LHCN-M2 (cell line): ENCODE data around the gene MMP11. TPM values are rescaled to one million over a fixed set of nuclear protein-coding genes. Genes with fewer than 3 reads are reported as not detected.
A peak's percentile ranks its signal among the peaks of the same experiment; 100 is the strongest.

Experiments
- DNase-seq: peaks from one replicate; pipeline ENCODE4 v3.0.0-alpha.2; 2012; ENCODE audit warnings: low read depth
- total RNA-seq: library from RNA; depleted of rRNA; stranded (reverse); fragments of >200 nt; gene quantifications from 2 replicates; pipeline ENCODE4 v1.2.3, GENCODE V29; 2014

MMP11 gene
- total RNA-seq, 1 experiment from 2014 or later = 7.1 TPM

GRCh38 chr22:23781065-23781464 lies 8.4 kb downstream of the MMP11 start:
- no peak for DNase-seq

GRCh38 chr22:23781511-23782183 lies 9.0 kb downstream of the MMP11 start:
- DNase-seq = peak; percentile 70

GRCh38 chr22:23782252-23782651 lies 9.6 kb downstream of the MMP11 start:
- no peak for DNase-seq

- no peak for DNase-seq
Measured at GRCh38 chr22:23782703-23783102, 10.1 kb downstream of the MMP11 start.

GRCh38 chr22:23783265-23784150 lies 10.9 kb downstream of the MMP11 start:
- no peak for DNase-seq

GRCh38 chr22:23784215-23784732 lies 11.6 kb downstream of the MMP11 start:
- DNase-seq = peak; percentile 82

- no peak for DNase-seq
Measured at GRCh38 chr22:23786261-23786710, 13.6 kb downstream of the MMP11 start.

GRCh38 chr22:23786752-23787599 lies 14.3 kb downstream of the MMP11 start, which contains the start of gene SMARCB1:
Gene SMARCB1, plus strand, starts transcription at chr22:23786966. Its CDS starts 204 bp downstream, at chr22:23787170.
- peak; percentile 91 for DNase-seq

GRCh38 chr22:23787600-23787896 lies 14.9 kb downstream of the MMP11 start:
- no peak for DNase-seq

GRCh38 chr22:23787910-23788309 lies 15.3 kb downstream of the MMP11 start:
- no peak for DNase-seq

GRCh38 chr22:23789121-23789520 lies 16.5 kb downstream of the MMP11 start:
- DNase-seq = no peak

GRCh38 chr22:23789638-23790037 lies 17.0 kb downstream of the MMP11 start:
- no peak for DNase-seq

- DNase-seq = no peak
Measured at GRCh38 chr22:23790819-23791737, 18.4 kb downstream of the MMP11 start.

GRCh38 chr22:23791738-23792645 lies 19.3 kb downstream of the MMP11 start:
- DNase-seq = no peak

- no peak for DNase-seq
Measured at GRCh38 chr22:23793326-23793725, 20.7 kb downstream of the MMP11 start.

GRCh38 chr22:23796461-23796860 lies 23.8 kb downstream of the MMP11 start:
- peak; percentile 56 for DNase-seq

- no peak for DNase-seq
Measured at GRCh38 chr22:23800297-23801237, 27.9 kb downstream of the MMP11 start.

- no peak for DNase-seq
Measured at GRCh38 chr22:23801238-23801821, 28.7 kb downstream of the MMP11 start.
